Measurements from ENCODE around the gene HCN2. TPM values are rescaled to one million over a fixed set of nuclear protein-coding genes. Genes with fewer than 3 reads are reported as not detected.

HCN2 gene
- total and polyA plus RNA-seq, 9 of the 15 experiments (the other 6 are each of a cell fraction or from before 2014, with no cell fraction given): 0.29 to 4.2 (median 0.82) TPM; not detected in 2

GRCh38 chr19:588093-588740, 1.5 kb upstream of the HCN2 start (continued):
- TF ChIP-seq E2F8 (IDR thresholded peaks at IDR 0.05; ENCODE audit: low read depth, partially characterized antibody) (no peak), TOE1 (IDR thresholded peaks at IDR 0.05; ENCODE audit: borderline replicate concordance) (no peak), TOE1 (CRISPR knock-in tag; IDR thresholded peaks at IDR 0.05; ENCODE audit: borderline replicate concordance, low read depth) (no peak), ELK3 (CRISPR knock-in tag; IDR thresholded peaks at IDR 0.05) (no peak), ARHGAP35 (IDR thresholded peaks at IDR 0.05; ENCODE audit: partially characterized antibody) (no peak), RCOR1 (IDR thresholded peaks at IDR 0.05; ENCODE audit: borderline replicate concordance in 1 of 2, low read depth in 2 of 2, low read length in 2 of 2) (peak in 1 of 2 experiments; percentile 36; a peak in 1 of 4 replicates), ZBTB1 (CRISPR knock-in tag; IDR thresholded peaks at IDR 0.05; ENCODE audit: borderline replicate concordance, low read depth) (no peak), TEAD1 (CRISPR knock-in tag; IDR thresholded peaks at IDR 0.05) (no peak), BRF1 (IDR thresholded peaks at IDR 0.05; ENCODE audit: borderline replicate concordance, extremely low read depth, insufficient read length) (no peak), ZFX (CRISPR knock-in tag; IDR thresholded peaks at IDR 0.05) (no peak), JUND (IDR thresholded peaks at IDR 0.05; ENCODE audit: borderline replicate concordance, low read depth, low read length) (no peak), JUND (tag; IDR thresholded peaks at IDR 0.05; ENCODE audit: borderline replicate concordance, low read depth, low read length) (no peak), RBM22 (IDR thresholded peaks at IDR 0.05; ENCODE audit: low read depth, low read length, poor library complexity, severe bottlenecking) (no peak), PTBP1 (IDR thresholded peaks at IDR 0.05; ENCODE audit: low read depth, low read length) (no peak), TCF7 (IDR thresholded peaks at IDR 0.05; ENCODE audit: borderline replicate concordance) (no peak), ILK (tag; IDR thresholded peaks at IDR 0.05; ENCODE audit: borderline replicate concordance, low read depth) (no peak), ATF1 (CRISPR knock-in tag; IDR thresholded peaks at IDR 0.05) (no peak), ATF1 (tag; IDR thresholded peaks at IDR 0.05) (0 out of 2 replicates have a peak, but pooled peaks have one; percentile 21)
- TF ChIP-seq, protein P1, sequence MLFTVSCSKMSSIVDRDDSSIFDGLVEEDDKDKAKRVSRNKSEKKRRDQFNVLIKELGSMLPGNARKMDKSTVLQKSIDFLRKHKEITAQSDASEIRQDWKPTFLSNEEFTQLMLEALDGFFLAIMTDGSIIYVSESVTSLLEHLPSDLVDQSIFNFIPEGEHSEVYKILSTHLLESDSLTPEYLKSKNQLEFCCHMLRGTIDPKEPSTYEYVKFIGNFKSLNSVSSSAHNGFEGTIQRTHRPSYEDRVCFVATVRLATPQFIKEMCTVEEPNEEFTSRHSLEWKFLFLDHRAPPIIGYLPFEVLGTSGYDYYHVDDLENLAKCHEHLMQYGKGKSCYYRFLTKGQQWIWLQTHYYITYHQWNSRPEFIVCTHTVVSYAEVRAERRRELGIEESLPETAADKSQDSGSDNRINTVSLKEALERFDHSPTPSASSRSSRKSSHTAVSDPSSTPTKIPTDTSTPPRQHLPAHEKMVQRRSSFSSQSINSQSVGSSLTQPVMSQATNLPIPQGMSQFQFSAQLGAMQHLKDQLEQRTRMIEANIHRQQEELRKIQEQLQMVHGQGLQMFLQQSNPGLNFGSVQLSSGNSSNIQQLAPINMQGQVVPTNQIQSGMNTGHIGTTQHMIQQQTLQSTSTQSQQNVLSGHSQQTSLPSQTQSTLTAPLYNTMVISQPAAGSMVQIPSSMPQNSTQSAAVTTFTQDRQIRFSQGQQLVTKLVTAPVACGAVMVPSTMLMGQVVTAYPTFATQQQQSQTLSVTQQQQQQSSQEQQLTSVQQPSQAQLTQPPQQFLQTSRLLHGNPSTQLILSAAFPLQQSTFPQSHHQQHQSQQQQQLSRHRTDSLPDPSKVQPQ (CRISPR knock-in tag; IDR thresholded peaks at IDR 0.05; ENCODE audit: borderline replicate concordance): no peak
- TF ChIP-seq, protein P2, sequence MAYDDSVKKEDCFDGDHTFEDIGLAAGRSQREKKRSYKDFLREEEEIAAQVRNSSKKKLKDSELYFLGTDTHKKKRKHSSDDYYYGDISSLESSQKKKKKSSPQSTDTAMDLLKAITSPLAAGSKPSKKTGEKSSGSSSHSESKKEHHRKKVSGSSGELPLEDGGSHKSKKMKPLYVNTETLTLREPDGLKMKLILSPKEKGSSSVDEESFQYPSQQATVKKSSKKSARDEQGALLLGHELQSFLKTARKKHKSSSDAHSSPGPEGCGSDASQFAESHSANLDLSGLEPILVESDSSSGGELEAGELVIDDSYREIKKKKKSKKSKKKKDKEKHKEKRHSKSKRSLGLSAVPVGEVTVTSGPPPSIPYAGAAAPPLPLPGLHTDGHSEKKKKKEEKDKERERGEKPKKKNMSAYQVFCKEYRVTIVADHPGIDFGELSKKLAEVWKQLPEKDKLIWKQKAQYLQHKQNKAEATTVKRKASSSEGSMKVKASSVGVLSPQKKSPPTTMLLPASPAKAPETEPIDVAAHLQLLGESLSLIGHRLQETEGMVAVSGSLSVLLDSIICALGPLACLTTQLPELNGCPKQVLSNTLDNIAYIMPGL (CRISPR knock-in tag; IDR thresholded peaks at IDR 0.05): no peak
